ENCODE data around the gene SAC3D1.
"Not testable (repeated sequence)": the region's sequence is repeated elsewhere in the genome, so short reads cannot be mapped to it uniquely, and the experiment has no call there.

Gene SAC3D1

GRCh38 chr11:65023502-65023901, 17.5 kb upstream of the SAC3D1 start:
- DNase-seq (ENCODE audit: low read depth in 2 of 3, low spot score in 1 of 3): not testable (repeated sequence)

- no peak for DNase-seq (ENCODE audit: low read depth in 2 of 3, low spot score in 1 of 3)
These were observed 14.2 kb upstream of the SAC3D1 start for GRCh38 chr11:65026810-65027209.

- peak; percentile 85 to 96 (median 86) for DNase-seq (ENCODE audit: low read depth in 2 of 3, low spot score in 1 of 3)
These were observed 13.6 kb upstream of the SAC3D1 start, which contains the start of gene SNX15 for GRCh38 chr11:65027213-65028067. TSS of gene SNX15 (plus strand) at chr11:65027439. CDS start at chr11:65027538, 99 bp downstream.

- no peak for DNase-seq (ENCODE audit: low read depth in 2 of 3, low spot score in 1 of 3)
These were observed 8.8 kb upstream of the SAC3D1 start for GRCh38 chr11:65032216-65032615.

GRCh38 chr11:65034423-65034822, 6.6 kb upstream of the SAC3D1 start:
- DNase-seq (ENCODE audit: low read depth in 2 of 3, low spot score in 1 of 3): no peak

- no peak for DNase-seq (ENCODE audit: low read depth in 2 of 3, low spot score in 1 of 3)
These were observed 5.4 kb upstream of the SAC3D1 start for GRCh38 chr11:65035579-65035978.

GRCh38 chr11:65036931-65037330, 4.1 kb upstream of the SAC3D1 start:
- no peak for DNase-seq (ENCODE audit: low read depth in 2 of 3, low spot score in 1 of 3)

GRCh38 chr11:65040520-65040846, 527 bp upstream of the SAC3D1 start:
- no peak for DNase-seq (ENCODE audit: low read depth in 2 of 3, low spot score in 1 of 3)

GRCh38 chr11:65042891-65043290, 1.9 kb downstream of the SAC3D1 start:
- no peak for DNase-seq (ENCODE audit: low read depth in 2 of 3, low spot score in 1 of 3)

- DNase-seq (ENCODE audit: low read depth in 2 of 3, low spot score in 1 of 3): no peak
These were observed 3.0 kb downstream of the SAC3D1 start for GRCh38 chr11:65043881-65044501.

- no peak for DNase-seq (ENCODE audit: low read depth in 2 of 3, low spot score in 1 of 3)
These were observed 4.1 kb downstream of the SAC3D1 start for GRCh38 chr11:65045061-65045460.

- DNase-seq (ENCODE audit: low read depth in 2 of 3, low spot score in 1 of 3): no peak
These were observed 4.7 kb downstream of the SAC3D1 start for GRCh38 chr11:65045728-65046127.

- peak in 1 of 3 donors; percentile 14 for DNase-seq (ENCODE audit: low read depth in 2 of 3, low spot score in 1 of 3)
These were observed 6.8 kb downstream of the SAC3D1 start for GRCh38 chr11:65047581-65048422.

GRCh38 chr11:65051398-65051858, 10.4 kb downstream of the SAC3D1 start:
- DNase-seq (ENCODE audit: low read depth in 2 of 3, low spot score in 1 of 3): no peak

GRCh38 chr11:65053827-65054508, 13.0 kb downstream of the SAC3D1 start:
- no peak for DNase-seq (ENCODE audit: low read depth in 2 of 3, low spot score in 1 of 3)

- no peak for DNase-seq (ENCODE audit: low read depth in 2 of 3, low spot score in 1 of 3)
These were observed 14.5 kb downstream of the SAC3D1 start for GRCh38 chr11:65055538-65055937.

GRCh38 chr11:65056999-65057398, 16.0 kb downstream of the SAC3D1 start:
- DNase-seq (ENCODE audit: low read depth in 2 of 3, low spot score in 1 of 3): no peak

- no peak for DNase-seq (ENCODE audit: low read depth in 2 of 3, low spot score in 1 of 3)
These were observed 16.5 kb downstream of the SAC3D1 start for GRCh38 chr11:65057526-65057925.

- DNase-seq (ENCODE audit: low read depth in 2 of 3, low spot score in 1 of 3): no peak
These were observed 17.0 kb downstream of the SAC3D1 start for GRCh38 chr11:65058012-65058411.

GRCh38 chr11:65058419-65059054, 17.5 kb downstream of the SAC3D1 start, which contains the start of gene NAALADL1:
TSS of gene NAALADL1 (minus strand) at chr11:65058553. CDS start at chr11:65058521, 32 bp downstream.
- DNase-seq (ENCODE audit: low read depth in 2 of 3, low spot score in 1 of 3): no peak
